HCT116 (cell line): ENCODE measurements around the gene UMODL1. TPM values are rescaled to one million over a fixed set of nuclear protein-coding genes. Genes with fewer than 3 reads are reported as not detected.

Experiments used
- ATAC-seq: fragments of 200-7000 bp; cut with Tn5 transposase; 2 replicates; pipeline ENCODE4 v1.9.1; 2020; ENCODE audit warnings: mild to moderate bottlenecking, moderate library complexity
- BruUV-seq: library from RNA; stranded (reverse); fragments of 400-500 nt; replicated peaks from 2 replicates; lab custom pipeline; 2021; lab: Mats Ljungman, UMichigan
- CTCF ChIA-PET: fragments of 300-600 bp; sonication (Branson Sonifier 250); formaldehyde crosslinking; loops from one replicate; lab custom pipeline; 2021; ENCODE audit warnings: antibody characterized with exemption; lab: Charles Lee
- POLR2A ChIA-PET: fragments of 300-600, 350-600 bp; sonication (Branson Sonifier 250); formaldehyde crosslinking; loops from one replicate; lab custom pipeline; 2021; ENCODE audit warnings: antibody characterized with exemption; lab: Charles Lee
- RAD21 ChIA-PET, 2 experiments: fragments of 300-600 bp; sonication (Branson Sonifier 250); formaldehyde crosslinking; loops; one replicate each; lab custom pipeline; 2023; ENCODE audit warnings: low total read pairs in 2 of 2; ENCODE audit not compliant: uncharacterized antibody in 2 of 2, unreplicated experiment in 2 of 2, low non-redundant PET in 1 of 2; lab: Charles Lee
- DNase-seq: peaks from one replicate; pipeline ENCODE4 v3.0.0-alpha.2; 2010; ENCODE audit warnings: low read depth, low spot score
- H2AFZ ChIP-seq: fragments of 200-600 bp; shearing (Covaris generic), sonication (generic); 2 replicates; pipeline ENCODE4 v1.6.1; 2017; ENCODE audit warnings: low read depth, mixed run types, mixed read lengths, antibody characterized with exemption, low read length; ENCODE audit not compliant: poor library complexity, severe bottlenecking
- H3K27ac ChIP-seq: 2 replicates; pipeline ENCODE4 v1.5.1; 2012; ENCODE audit warnings: low read depth, low read length
- H3K27me3 ChIP-seq: fragments of 200-600 bp; sonication (generic); 2 replicates; pipeline ENCODE4 v1.6.1; 2016; ENCODE audit warnings: mixed run types, low read length, mixed read lengths; ENCODE audit not compliant: insufficient read depth
- H3K36me3 ChIP-seq, 2 experiments: fragments of 200-500 bp in 1 of 2; fragments of 200-600 bp in 1 of 2; sonication (Bioruptor generic) in 1 of 2; sonication (generic) in 1 of 2; 2 replicates each; pipeline versions ENCODE4 v1.5.1 to v1.6.1; 2014 to 2016; ENCODE audit warnings: low read length in 2 of 2, inconsistent platforms in 1 of 2, mixed read lengths in 1 of 2, mixed run types in 1 of 2; ENCODE audit not compliant: insufficient read depth in 2 of 2, control insufficient read depth in 1 of 2
- H3K4me1 ChIP-seq, 2 experiments: fragments of 200-600 bp in 1 of 2; sonication (generic) in 1 of 2; 2 replicates each; pipeline versions ENCODE4 v1.5.1 to v1.6.1; 2012 to 2017; ENCODE audit warnings: low read length in 2 of 2, inconsistent platforms in 1 of 2, mild to moderate bottlenecking in 1 of 2, mixed read lengths in 1 of 2, mixed run types in 1 of 2, moderate library complexity in 1 of 2; ENCODE audit not compliant: insufficient read depth in 2 of 2, control insufficient read depth in 1 of 2
- H3K4me2 ChIP-seq: fragments of 200-600 bp; sonication (generic); 2 replicates; pipeline ENCODE4 v1.6.1; 2017; ENCODE audit warnings: mixed run types, low read length, mixed read lengths
- H3K4me3 ChIP-seq, 2 experiments: fragments of 200-600 bp in 1 of 2; sonication (generic) in 1 of 2; replicated peaks in 1 of 2; 2 replicates each; pipeline ENCODE4 v1.5.1; 2011 to 2016; ENCODE audit warnings: low read length in 2 of 2, control low read depth in 1 of 2, low read depth in 1 of 2, mild to moderate bottlenecking in 1 of 2, mixed read lengths in 1 of 2, mixed run types in 1 of 2
- H3K79me2 ChIP-seq: fragments of 200-600 bp; sonication (generic); 2 replicates; pipeline ENCODE4 v1.6.1; 2017; ENCODE audit warnings: mild to moderate bottlenecking, mixed run types, low read length, moderate library complexity, mixed read lengths; ENCODE audit not compliant: insufficient read depth
- H3K9ac ChIP-seq: fragments of 200-600 bp; sonication (generic); 2 replicates; pipeline ENCODE4 v1.6.1; 2016; ENCODE audit warnings: low read length, mixed read lengths
- H3K9me2 ChIP-seq: fragments of 200-600 bp; sonication (generic), shearing (Covaris generic); 2 replicates; pipeline ENCODE4 v1.6.1; 2017; ENCODE audit warnings: mixed run types, mild to moderate bottlenecking, moderate library complexity; ENCODE audit not compliant: insufficient read depth
- H3K9me3 ChIP-seq, 2 experiments: fragments of 200-500 bp in 1 of 2; fragments of 200-600 bp in 1 of 2; sonication (Bioruptor generic) in 1 of 2; sonication (generic) in 1 of 2; 2 replicates each; pipeline ENCODE4 v1.6.1; 2014 to 2017; ENCODE audit warnings: low read length in 2 of 2, mixed read lengths in 2 of 2, inconsistent platforms in 1 of 2, low read depth in 1 of 2, mild to moderate bottlenecking in 1 of 2, mixed run types in 1 of 2, moderate library complexity in 1 of 2; ENCODE audit not compliant: control insufficient read depth in 1 of 2, insufficient read depth in 1 of 2
- H4K20me1 ChIP-seq: fragments of 200-600 bp; sonication (generic), shearing (Covaris generic); 2 replicates; pipeline ENCODE4 v1.6.1; 2017; ENCODE audit warnings: mixed run types, mild to moderate bottlenecking, moderate library complexity; ENCODE audit not compliant: insufficient read depth
- CEBPB ChIP-seq: IDR thresholded peaks from 2 replicates; pipeline ENCODE4 v1.6.1; 2012; ENCODE audit warnings: low read depth
- POLR2A ChIP-seq: IDR thresholded peaks from 2 replicates; pipeline ENCODE4 v1.7.0; 2011; ENCODE audit warnings: borderline replicate concordance; ENCODE audit not compliant: insufficient read depth, insufficient read length; ENCODE audit errors: extremely low read depth
- POLR2AphosphoS5 ChIP-seq: IDR thresholded peaks from 2 replicates; pipeline ENCODE4 v1.6.1; 2011; ENCODE audit warnings: mild to moderate bottlenecking, low read depth, low read length, moderate library complexity
- RAD21 ChIP-seq: IDR thresholded peaks from 2 replicates; pipeline ENCODE4 v1.6.1; 2012; ENCODE audit warnings: low read depth, mild to moderate bottlenecking
- ZBTB33 ChIP-seq: IDR thresholded peaks from 2 replicates; pipeline ENCODE4 v1.6.1; 2011; ENCODE audit warnings: mild to moderate bottlenecking, low read length, moderate library complexity; ENCODE audit not compliant: insufficient replicate concordance; ENCODE audit errors: extremely low read depth
- intact Hi-C: fragments of 100-400 bp; cut with micrococcal nuclease; formaldehyde crosslinking; loops from 2 replicates; pipeline ENCODE4 v1.10.0; 2022
- total RNA-seq: library from RNA; stranded (reverse); gene quantifications from one replicate; pipeline ENCODE4 v1.2.1, GENCODE V29; 2021; ENCODE audit not compliant: unreplicated experiment
- TF ChIP-seq, protein P1 (sequence below), 3 experiments: fragments of 200-600 bp in 1 of 3; sonication (generic) in 1 of 3; IDR thresholded peaks in 2 of 3; conservative IDR thresholded peaks in 1 of 3; 2 replicates each; pipeline ENCODE4 v1.5.1; 2012 to 2017; ENCODE audit warnings: low read depth in 2 of 3, low read length in 2 of 3, antibody characterized with exemption in 1 of 3, borderline replicate concordance in 1 of 3, control low read depth in 1 of 3, mild to moderate bottlenecking in 1 of 3, mixed read lengths in 1 of 3, mixed run types in 1 of 3, moderate library complexity in 1 of 3; ENCODE audit not compliant: insufficient read depth in 1 of 3

Gene UMODL1
- total RNA-seq, 1 experiment from 2014 or later: not detected

GRCh38 chr21:42038826-42039425 is 32.2 kb upstream of the UMODL1 start:
- intact Hi-C loops: no loop called here

More at GRCh38 chr21:42038826-42039425, 32.2 kb upstream of the UMODL1 start:
- H3K27ac ChIP-seq: no peak overlapping the region
- RAD21 ChIA-PET: no interaction called here
- BruUV-seq: no TSS peak
- no peaks in the 10 kb centered on the region for H3K79me2 ChIP-seq
- no peaks in the 10 kb centered on the region for H4K20me1 ChIP-seq
- DNase-seq (no peak), ATAC-seq (no peak)
- H3K4me1 ChIP-seq: peaks cover 11 to 20% of the 10 kb centered on the region in 2 experiments
- CTCF ChIA-PET: no interaction called here
- TF ChIP-seq RAD21: no peak
- TF ChIP-seq POLR2A: no peak
- TF ChIP-seq ZBTB33: no peak
- TF ChIP-seq, protein P1, sequence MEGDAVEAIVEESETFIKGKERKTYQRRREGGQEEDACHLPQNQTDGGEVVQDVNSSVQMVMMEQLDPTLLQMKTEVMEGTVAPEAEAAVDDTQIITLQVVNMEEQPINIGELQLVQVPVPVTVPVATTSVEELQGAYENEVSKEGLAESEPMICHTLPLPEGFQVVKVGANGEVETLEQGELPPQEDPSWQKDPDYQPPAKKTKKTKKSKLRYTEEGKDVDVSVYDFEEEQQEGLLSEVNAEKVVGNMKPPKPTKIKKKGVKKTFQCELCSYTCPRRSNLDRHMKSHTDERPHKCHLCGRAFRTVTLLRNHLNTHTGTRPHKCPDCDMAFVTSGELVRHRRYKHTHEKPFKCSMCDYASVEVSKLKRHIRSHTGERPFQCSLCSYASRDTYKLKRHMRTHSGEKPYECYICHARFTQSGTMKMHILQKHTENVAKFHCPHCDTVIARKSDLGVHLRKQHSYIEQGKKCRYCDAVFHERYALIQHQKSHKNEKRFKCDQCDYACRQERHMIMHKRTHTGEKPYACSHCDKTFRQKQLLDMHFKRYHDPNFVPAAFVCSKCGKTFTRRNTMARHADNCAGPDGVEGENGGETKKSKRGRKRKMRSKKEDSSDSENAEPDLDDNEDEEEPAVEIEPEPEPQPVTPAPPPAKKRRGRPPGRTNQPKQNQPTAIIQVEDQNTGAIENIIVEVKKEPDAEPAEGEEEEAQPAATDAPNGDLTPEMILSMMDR (IDR thresholded peaks at IDR 0.05 in 2 of 3, conservative IDR thresholded peaks at IDR 0.05 in 1 of 3; ENCODE audit: borderline replicate concordance in 1 of 3, insufficient read depth in 1 of 3, low read depth in 2 of 3, low read length in 2 of 3): no peak
- no peak for TF ChIP-seq CEBPB
- TF ChIP-seq POLR2AphosphoS5: no peak
- H3K9ac ChIP-seq: no peak overlapping the region
- H3K4me3 ChIP-seq: no peak overlapping the region
- H3K4me2 ChIP-seq: no peak overlapping the region
- POLR2A ChIA-PET: no interaction called here
- H3K9me2 ChIP-seq: no peaks in the 10 kb centered on the region
- H3K36me3 ChIP-seq: no peaks in the 10 kb centered on the region
- H2AFZ ChIP-seq: no peak overlapping the region
- no peaks in the 10 kb centered on the region for H3K27me3 ChIP-seq
- H3K9me3 ChIP-seq: no peaks in the 10 kb centered on the region
